Body of pancreas (tissue), 4 donors: Measurements from ENCODE around the gene KHDRBS2. TPM values are rescaled to one million over a fixed set of nuclear protein-coding genes. Genes with fewer than 3 reads are reported as not detected.

ENCODE experiments used
- ATAC-seq: fragments of 150-250 bp; one replicate; pipeline ENCODE4 v1.9.1; 2016
- DNase-seq, 4 donors: peaks; one replicate each; pipeline ENCODE4 v3.0.0-alpha.2; 2019
- H3K27ac ChIP-seq, 4 donors: fragments of 200-600 bp; sonication (generic); 1 replicate in 3 of 4; 2 replicates in 1 of 4; pipeline versions ENCODE4 v1.5.1 to v1.6.1; 2016 to 2019; ENCODE audit warnings: mild to moderate bottlenecking in 1 of 4, mixed read lengths in 1 of 4, moderate library complexity in 1 of 4
- H3K27me3 ChIP-seq, 2 donors: fragments of 200-600 bp; sonication (generic); one replicate each; pipeline ENCODE4 v1.6.0; 2016; ENCODE audit warnings: mild to moderate bottlenecking in 1 of 2
- H3K36me3 ChIP-seq, 2 donors: fragments of 200-600 bp; sonication (generic); replicated peaks in 1 of 2; 2 replicates each; pipeline ENCODE4 v1.5.1; 2016; ENCODE audit warnings: low read depth in 2 of 2; ENCODE audit not compliant: insufficient read depth in 1 of 2
- H3K4me1 ChIP-seq: fragments of 200-600 bp; sonication (generic); one replicate; pipeline ENCODE4 v1.6.0; 2016
- H3K4me3 ChIP-seq, 2 donors: fragments of 200-600 bp; sonication (generic); 1 replicate in 1 of 2; 2 replicates in 1 of 2; pipeline ENCODE4 v1.5.1; 2016 to 2019
- H3K9me3 ChIP-seq, 3 donors: fragments of 200-600 bp; sonication (generic); 1 replicate in 2 of 3; 2 replicates in 1 of 3; pipeline ENCODE4 v1.5.1; 2016
- POLR2A ChIP-seq, 3 donors: fragments of 450-650 bp; IDR thresholded peaks; one replicate each; pipeline ENCODE4 v1.6.1; 2016; ENCODE audit warnings: antibody characterized with exemption in 3 of 3, mild to moderate bottlenecking in 2 of 3
- WGBS, 2 donors: methylation state at CpG; one replicate each; pipeline ENCODE4 v1.1.5; 2017; 5-methylcytosine and 5-hydroxymethylcytosine counted together
- intact Hi-C: fragments of 100-400 bp; cut with DNase I; formaldehyde crosslinking; loops from one replicate; pipeline ENCODE4 v1.15.1; 2023
- total RNA-seq, 2 donors: library from RNA; depleted of rRNA; stranded (reverse); fragments of >200 nt; gene quantifications; one replicate each; pipeline ENCODE4 v1.1.0, GENCODE V29; 2016
- TF ChIP-seq, protein P1 (sequence below), 7 experiments: fragments of 450-650 bp in 4 of 7; fragments of 200-600 bp in 3 of 7; sonication (generic) in 3 of 7; IDR thresholded peaks; one replicate each; pipeline ENCODE4 v1.5.1; 2016 to 2019; ENCODE audit warnings: antibody characterized with exemption in 7 of 7

KHDRBS2 gene
- total RNA-seq, 2 donors from 2014 or later: not detected

GRCh38 chr6:62265906-62266525, 20.0 kb downstream of the KHDRBS2 start:
- H3K9me3 ChIP-seq: no peaks in the 10 kb centered on the region
- intact Hi-C loops: no loop called here
- ATAC-seq (no peak), DNase-seq (no peak)
- no peak for TF ChIP-seq POLR2A (IDR thresholded peaks at IDR 0.05)
- TF ChIP-seq, protein P1, sequence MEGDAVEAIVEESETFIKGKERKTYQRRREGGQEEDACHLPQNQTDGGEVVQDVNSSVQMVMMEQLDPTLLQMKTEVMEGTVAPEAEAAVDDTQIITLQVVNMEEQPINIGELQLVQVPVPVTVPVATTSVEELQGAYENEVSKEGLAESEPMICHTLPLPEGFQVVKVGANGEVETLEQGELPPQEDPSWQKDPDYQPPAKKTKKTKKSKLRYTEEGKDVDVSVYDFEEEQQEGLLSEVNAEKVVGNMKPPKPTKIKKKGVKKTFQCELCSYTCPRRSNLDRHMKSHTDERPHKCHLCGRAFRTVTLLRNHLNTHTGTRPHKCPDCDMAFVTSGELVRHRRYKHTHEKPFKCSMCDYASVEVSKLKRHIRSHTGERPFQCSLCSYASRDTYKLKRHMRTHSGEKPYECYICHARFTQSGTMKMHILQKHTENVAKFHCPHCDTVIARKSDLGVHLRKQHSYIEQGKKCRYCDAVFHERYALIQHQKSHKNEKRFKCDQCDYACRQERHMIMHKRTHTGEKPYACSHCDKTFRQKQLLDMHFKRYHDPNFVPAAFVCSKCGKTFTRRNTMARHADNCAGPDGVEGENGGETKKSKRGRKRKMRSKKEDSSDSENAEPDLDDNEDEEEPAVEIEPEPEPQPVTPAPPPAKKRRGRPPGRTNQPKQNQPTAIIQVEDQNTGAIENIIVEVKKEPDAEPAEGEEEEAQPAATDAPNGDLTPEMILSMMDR (IDR thresholded peaks at IDR 0.05): no peak
- H3K27ac ChIP-seq: no peak overlapping the region
- no peaks in the 10 kb centered on the region for H3K27me3 ChIP-seq
- H3K36me3 ChIP-seq: no peaks in the 10 kb centered on the region
- H3K4me3 ChIP-seq: no peak overlapping the region
- 51 to 54% methylated on average over 3 of the region's 3 CpGs for WGBS, 2 donors
- H3K4me1 ChIP-seq: no peaks in the 10 kb centered on the region

DNA sequence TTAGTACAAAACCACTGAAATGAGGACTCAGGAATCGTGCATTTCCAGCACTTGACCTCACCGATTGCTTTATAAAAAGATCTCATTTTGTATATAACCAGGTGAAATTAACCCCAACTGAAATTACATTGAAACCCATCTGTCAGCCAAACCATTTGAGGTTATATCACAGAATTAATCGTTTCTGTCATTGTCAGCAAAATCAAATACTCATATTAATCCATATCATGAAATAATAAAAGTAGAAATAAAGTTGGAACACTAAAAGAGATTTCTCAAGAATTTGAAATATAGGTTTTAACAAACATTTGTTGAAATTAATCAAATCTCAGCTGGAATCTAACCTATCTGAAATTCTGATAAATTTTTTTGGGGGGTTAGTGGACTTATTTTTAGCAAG, 23.7 kb downstream of the KHDRBS2 start:
- H3K36me3 ChIP-seq: no peaks in the 10 kb centered on the region
- ATAC-seq (no peak), DNase-seq (no peak)
- intact Hi-C loops: no loop called here
- no peak overlapping the region for H3K4me3 ChIP-seq
- no peak for TF ChIP-seq POLR2A (IDR thresholded peaks at IDR 0.05)
- TF ChIP-seq, protein P1 (IDR thresholded peaks at IDR 0.05): no peak
- no peak overlapping the region for H3K27ac ChIP-seq
- 70 to 75% methylated on average over 3 of the region's 3 CpGs for WGBS, 2 donors
- H3K4me1 ChIP-seq: no peaks in the 10 kb centered on the region
- H3K9me3 ChIP-seq: no peaks in the 10 kb centered on the region
- H3K27me3 ChIP-seq: no peaks in the 10 kb centered on the region

DNA sequence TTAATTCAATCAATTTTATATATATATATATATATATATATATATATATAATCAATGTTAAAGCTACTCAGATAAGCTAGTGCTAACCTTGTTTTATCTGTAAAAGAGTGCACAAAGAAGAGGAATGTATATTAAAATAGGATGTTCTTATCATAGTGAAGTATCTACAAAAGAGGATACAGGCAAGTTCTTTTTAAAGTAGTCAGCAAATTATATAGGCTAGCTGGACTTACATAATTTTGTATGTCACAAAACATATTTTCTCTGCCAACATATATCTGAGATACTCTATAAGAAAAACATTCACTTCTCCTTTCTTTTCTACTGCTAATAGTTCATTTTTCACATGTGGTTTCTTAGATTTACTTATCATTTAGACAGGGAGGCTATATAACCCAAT, 39.9 kb downstream of the KHDRBS2 start:
- H3K27me3 ChIP-seq: no peaks in the 10 kb centered on the region

DNA sequence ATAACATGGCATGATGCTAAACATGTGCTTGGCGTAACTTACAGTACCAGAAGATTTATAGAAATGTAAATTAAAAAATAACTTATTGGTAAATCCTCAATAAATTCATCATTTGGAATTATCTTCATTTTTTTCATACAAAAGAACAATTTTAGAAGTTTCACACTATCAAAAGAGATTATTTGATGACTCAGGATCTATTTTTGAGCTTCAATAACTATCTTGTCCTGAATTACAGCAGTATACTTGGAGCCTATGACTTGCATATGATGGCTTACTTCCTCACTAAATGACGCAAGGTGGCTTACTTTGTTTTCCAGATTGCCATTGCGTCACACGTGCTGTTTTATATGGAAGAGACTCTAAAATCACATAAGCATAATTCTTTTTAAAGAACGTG, 49.2 kb downstream of the KHDRBS2 start:
- intact Hi-C loops: no loop called here
- TF ChIP-seq, protein P1 (IDR thresholded peaks at IDR 0.05): no peak
- no peak for TF ChIP-seq POLR2A (IDR thresholded peaks at IDR 0.05)
- no peaks in the 10 kb centered on the region for H3K36me3 ChIP-seq
- H3K27me3 ChIP-seq: no peaks in the 10 kb centered on the region
- WGBS, 2 donors: 82% methylated on average over 5 of the region's 5 CpGs
- no peaks in the 10 kb centered on the region for H3K9me3 ChIP-seq
- no peak for ATAC-seq
- no peak overlapping the region for H3K4me3 ChIP-seq
- DNase-seq: no peak
- H3K4me1 ChIP-seq: no peaks in the 10 kb centered on the region
- H3K27ac ChIP-seq: no peak overlapping the region

More for the DNA sequence above, 39.9 kb downstream of the KHDRBS2 start:
- no peak overlapping the region for H3K27ac ChIP-seq
- DNase-seq (no peak), ATAC-seq (no peak)
- intact Hi-C loops: no loop called here
- TF ChIP-seq POLR2A (IDR thresholded peaks at IDR 0.05): no peak
- TF ChIP-seq, protein P1 (IDR thresholded peaks at IDR 0.05): no peak
- no peaks in the 10 kb centered on the region for H3K36me3 ChIP-seq
- no peaks in the 10 kb centered on the region for H3K9me3 ChIP-seq
- no peaks in the 10 kb centered on the region for H3K4me1 ChIP-seq
- no peak overlapping the region for H3K4me3 ChIP-seq

DNA sequence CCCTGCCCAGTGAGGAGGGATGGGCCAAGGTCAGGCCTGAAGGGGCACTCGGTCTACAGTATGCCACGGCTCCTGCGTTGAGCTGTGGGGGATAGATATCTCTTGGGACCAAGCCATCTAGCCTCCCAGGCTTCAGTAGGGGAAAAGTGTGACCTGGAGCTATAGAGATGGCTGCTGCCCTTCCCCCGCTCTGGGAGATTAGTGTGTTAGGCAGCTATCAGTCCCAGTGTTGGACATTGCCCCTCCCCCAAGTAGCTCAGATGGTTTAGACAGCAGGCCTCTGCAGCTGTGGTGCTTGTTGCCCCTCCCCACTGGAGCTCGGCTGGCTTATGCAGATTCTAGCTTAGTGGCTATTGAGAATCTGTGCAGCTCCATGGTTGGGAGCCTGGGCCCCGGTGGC, 56.8 kb downstream of the KHDRBS2 start:
- Histone ChIP-seq H3K27me3 (no peaks in the 10 kb centered on the region), H3K4me3 (no peak overlapping the region), H3K27ac (no peak overlapping the region), H3K4me1 (no peaks in the 10 kb centered on the region), H3K36me3 (no peaks in the 10 kb centered on the region), H3K9me3 (no peaks in the 10 kb centered on the region)
- TF ChIP-seq, protein P1 (IDR thresholded peaks at IDR 0.05): no peak
- no peak for TF ChIP-seq POLR2A (IDR thresholded peaks at IDR 0.05)
- no peak for DNase-seq
- ATAC-seq: no peak
- intact Hi-C loops: no loop called here
- 76 to 100% methylated on average over 3 to 6 of the region's 6 CpGs for WGBS, 2 donors
